ENCODE measurements around the gene CD4.
A peak's percentile ranks its signal among the peaks of the same experiment; 100 is the strongest.
"Not testable (repeated sequence)": the region's sequence is repeated elsewhere in the genome, so short reads cannot be mapped to it uniquely, and the experiment has no call there.

The CD4 gene
- 79.8 to 277 reads per million in 2 experiments for total RNA-seq

DNA sequence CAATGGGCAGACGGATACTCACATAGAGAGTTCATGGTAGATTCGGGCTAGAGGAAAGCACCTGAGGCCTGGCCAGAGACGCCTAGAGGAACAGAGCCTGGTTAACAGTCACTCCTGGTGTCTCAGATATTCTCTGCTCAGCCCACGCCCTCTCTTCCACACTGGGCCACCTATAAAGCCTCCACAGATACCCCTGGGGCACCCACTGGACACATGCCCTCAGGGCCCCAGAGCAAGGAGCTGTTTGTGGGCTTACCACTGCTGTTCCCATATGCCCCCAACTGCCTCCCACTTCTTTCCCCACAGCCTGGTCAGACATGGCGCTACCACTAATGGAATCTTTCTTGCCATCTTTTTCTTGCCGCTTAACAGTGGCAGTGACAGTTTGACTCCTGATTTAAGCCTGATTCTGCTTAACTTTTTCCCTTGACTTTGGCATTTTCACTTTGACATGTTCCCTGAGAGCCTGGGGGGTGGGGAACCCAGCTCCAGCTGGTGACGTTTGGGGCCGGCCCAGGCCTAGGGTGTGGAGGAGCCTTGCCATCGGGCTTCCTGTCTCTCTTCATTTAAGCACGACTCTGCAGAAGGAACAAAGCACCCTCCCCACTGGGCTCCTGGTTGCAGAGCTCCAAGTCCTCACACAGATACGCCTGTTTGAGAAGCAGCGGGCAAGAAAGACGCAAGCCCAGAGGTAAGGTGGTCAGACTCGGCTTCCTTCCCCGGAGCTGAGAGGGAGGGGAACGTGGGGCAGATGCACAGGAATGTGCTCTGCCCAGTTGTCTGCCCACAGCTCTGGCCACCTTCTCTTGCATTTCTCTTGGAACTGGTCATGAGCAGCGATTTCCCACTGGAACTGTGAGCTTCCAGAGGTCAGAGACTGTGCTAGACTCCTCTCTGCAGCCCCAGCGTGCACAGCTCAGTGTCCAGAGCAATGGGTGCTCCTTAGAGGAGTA lies at the start of gene CD4:
Gene CD4 (plus strand): TSS at position 557 of the 953 bp plus-strand sequence. CDS start 10,611 bp downstream, outside the sequence.
- peak; percentile 62 for DNase-seq (ENCODE audit: low read depth)

DNA sequence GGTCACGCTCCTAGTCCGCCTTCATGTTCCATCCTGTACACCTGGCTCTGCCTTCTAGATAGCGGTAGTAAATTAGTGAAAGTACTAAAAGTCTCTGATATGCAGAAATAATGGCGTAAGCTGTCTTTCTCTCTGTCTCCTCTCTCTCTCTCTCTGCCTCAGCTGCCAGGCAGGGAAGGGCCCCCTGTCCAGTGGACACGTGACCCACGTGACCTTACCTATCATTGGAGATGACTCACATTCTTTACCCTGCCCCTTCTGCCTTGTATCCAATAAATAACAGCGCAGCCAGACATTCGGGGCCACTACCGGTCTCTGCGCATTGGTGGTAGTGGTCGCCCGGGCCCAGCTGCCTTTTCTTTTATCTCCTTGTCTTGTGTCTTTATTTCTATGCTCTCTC lies 47.2 kb upstream of the CD4 start:
- DNase-seq (ENCODE audit: low read depth), result not testable (repeated sequence)

DNA sequence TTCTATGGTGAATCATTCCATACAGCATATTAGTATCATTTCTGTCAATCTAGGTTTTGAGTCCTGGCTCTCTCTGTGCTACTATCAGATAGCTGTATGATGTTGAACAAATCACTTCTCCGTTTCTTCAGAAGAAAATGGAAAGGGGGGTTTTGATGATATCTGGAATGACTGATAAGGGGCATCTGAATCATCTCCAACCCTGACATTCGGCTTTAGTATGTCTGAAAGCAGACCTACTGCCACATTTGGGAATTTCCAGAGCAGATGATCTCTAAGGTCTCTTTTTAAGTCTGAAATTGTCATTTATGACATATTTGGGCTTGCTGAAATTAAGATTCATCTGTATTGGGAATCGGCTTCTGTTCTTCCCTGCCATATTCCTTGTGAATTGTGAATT lies 46.5 kb upstream of the CD4 start:
- no peak for DNase-seq (ENCODE audit: low read depth)

DNA sequence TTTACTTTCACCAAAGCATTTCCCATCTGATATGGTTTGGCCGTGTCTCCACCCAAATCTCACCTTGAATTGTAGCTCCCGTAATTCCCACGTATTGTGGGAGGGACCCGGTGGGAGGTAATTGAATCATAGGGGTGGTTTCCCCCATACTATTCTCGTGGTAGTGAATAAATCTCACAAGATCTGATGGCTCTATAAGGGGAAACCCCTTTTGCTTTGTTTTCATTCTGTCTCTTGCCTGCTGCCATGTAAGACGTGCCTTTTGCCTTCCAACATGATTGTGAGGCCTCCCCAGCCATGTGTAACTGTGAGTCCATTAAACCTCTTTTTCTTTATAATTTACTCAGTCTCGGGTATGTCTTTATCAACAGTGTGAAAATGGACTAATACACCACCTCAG lies 46.0 kb upstream of the CD4 start:
- not testable (repeated sequence) for DNase-seq (ENCODE audit: low read depth)

DNA sequence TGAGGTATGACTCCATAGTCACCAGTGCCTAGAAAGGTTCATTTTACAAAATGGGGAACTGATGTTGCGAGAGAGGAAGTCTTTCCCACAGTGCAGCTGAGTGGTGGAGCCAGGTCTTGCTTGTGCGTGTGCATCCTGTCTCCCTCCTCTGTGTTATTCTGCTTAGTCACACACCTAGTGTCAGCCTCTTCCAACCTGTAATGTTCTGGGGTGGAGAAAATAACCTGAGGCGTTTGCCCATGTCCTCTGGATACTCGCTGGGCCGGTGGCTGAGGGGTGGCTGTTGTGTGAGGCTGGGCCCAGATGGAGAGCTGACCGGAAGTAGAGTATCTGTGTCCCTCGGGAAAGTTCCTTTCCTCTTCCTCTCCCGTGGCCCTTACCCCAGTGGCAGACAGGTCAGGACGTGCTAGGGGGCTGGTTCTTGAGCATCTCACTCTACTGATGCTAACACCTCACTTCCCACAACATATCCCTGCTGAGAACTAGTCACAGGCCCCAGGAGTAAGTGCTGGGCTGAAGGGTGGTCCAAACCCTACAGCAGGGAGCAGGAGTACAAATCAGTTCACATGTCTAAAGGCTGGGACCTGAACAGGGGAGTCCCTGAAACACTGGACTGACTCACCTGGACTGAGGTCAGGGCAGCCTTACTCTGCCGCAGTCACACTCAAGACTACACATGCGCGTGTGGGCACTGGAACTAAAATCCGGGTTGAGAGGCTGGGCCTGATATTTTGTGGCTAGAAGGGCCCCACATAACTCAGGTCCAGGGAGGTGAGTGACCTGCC lies 43.4 kb upstream of the CD4 start:
- no peak for DNase-seq (ENCODE audit: low read depth)

DNA sequence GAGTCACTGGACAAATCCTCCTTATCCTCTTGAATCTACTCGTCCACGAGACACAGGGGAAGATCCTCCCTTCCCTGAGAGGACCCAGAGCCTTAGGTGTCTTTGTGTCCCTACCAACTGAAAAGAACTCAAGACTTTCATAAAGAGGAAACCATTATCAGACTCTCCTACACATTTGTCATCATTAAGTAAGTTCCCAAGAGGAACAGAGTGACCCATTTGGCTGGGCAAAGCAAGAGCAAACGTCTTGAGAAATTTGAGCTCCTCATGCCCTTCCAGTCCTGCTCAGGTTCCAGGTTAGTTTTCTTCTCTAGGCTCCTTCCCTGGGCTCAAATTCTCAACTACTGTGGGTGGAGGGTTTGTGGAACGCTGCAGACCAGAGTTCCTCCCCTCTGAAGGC lies 42.1 kb upstream of the CD4 start:
- no peak for DNase-seq (ENCODE audit: low read depth)

DNA sequence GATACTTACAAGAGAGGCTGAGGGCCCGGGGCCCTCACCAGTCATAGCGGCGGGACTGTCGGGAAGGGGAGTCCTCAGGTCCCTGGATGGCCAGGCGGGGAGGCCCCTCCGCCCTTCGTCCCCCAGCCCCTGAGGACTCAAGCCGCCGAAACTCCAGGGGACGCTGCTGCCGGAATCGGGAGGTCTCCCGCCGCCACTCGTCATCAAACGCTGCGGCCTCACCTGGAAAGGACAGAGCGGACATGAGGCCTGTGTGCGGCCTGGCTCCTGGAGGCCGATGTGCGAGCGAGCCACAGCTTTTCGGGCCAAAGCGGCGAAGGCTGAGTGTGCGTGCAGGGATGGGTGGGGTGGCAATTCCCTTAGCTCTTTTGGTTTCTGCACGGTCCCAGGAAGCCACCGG lies 40.6 kb upstream of the CD4 start:
- DNase-seq (ENCODE audit: low read depth), result no peak

DNA sequence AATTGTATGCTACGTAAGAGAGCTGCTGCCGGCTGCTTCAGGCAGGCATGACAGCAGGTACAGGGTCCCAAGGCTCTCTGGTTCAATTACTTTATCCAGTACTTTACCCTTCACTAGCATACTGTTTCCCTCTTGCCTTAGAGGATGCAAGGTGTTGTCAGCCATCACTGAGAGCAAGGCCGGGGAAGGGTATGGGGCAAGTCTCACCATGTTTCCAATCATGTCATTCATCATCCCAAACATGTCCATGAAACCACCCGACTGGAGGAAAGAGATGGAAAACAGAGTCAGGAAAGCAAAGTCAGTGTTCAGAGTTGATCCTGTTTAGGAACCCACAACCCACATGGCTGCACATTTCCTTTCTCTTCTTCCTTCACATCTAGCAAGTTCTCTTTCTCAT lies 38.8 kb upstream of the CD4 start:
- no peak for DNase-seq (ENCODE audit: low read depth)

DNA sequence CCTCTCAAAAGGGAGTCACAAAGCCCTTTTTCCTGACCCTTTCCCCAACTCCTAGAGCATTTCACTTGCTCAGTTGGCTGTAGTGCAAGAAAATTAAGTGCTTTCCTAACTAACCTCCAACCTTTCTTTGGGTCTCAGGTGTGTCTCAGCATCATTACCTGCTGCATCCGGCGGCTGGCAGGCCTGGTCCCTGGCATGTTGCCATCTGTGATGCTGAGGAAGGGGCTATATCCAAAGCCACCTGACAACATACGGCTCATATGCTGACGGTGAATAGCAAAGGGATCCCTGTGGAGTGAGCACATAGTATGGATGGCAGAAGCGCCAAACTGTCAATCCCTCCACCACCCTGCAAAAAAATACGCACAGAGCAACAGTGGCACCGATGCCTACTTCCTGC lies 37.6 kb upstream of the CD4 start:
- no peak for DNase-seq (ENCODE audit: low read depth)

DNA sequence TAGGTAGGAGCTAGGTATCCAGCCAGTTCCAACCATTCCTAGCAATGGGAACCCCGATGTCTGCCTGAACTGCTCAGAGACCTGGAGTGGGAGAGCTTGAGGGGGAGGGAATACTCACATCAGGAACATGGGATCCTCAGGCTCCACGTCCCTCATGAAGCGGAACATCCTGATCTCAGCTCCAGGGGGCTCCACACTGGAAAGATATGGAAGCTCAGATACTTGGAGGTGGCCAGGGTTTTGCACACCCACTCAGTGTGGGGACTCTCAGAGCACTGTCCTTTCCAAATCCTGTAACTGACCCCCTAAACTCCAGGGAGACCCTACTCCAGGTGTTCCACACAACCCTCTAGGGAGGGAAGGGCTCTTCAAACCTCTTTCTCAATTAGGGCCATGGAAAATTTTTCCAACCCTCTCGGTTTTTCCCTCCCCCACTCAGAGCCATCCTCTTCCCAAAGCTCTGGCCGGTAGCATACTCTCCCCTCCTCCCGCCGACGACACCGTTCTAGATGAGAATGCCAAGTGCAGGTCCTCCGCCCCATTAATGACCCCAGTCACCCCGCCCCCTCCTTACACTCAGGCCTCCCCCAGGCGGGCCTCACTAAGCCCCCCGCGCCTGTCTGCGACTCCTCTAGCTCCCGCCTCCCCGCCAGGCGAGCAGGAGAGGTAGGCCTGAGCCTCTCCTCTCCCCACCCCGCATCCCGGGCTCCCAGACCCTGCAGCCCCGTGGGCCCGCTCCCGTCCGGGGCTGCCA lies 37.0 kb upstream of the CD4 start:
- peak; percentile 15 for DNase-seq (ENCODE audit: low read depth)

DNA sequence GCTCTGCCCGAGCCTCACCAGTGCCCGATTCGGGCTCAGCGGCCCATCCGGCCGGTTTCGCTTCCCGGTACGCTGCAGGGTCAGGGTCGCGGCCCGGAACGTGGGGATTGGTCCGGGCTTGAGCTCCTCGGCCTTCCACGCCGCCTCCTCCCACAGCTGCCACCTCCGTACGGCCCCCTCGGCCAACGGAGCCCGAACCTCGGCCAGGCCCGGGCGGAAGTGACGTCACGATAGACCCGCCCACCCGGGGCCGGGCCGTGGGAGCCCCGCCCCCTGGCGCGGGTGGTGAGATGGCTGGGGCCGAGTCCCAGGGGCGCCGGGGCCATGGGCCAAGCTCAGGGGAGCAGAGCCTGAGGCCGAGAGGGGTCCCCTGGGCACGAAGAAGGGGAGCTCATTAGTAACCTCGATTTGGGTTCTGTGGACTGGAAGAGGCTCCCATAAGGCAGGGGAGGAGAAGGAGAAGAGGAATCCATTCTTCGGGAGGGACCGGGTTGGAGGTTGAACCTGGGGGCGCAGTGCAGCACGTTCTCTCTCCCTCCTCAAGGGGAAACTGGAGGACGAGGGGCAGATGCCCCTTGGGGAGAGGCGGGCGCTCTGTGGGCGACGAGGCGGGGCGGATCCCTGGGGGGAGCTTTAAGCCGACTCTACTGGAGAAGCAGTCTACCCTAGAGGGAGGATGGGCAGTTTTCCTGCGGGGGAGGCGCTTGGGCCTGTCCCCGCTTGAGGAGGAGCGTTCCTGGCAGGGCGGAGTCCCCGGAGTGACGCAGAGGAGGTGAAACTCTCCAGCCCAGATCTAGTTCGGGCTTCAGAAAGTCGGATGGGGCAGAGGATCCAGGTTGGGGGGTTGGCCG lies 36.2 kb upstream of the CD4 start, which contains the start of gene MLF2:
Gene MLF2 (minus strand): TSS at position 221 of the 851 bp plus-strand sequence. CDS start 807 bp downstream, outside the sequence.
- peak; percentile 95 for DNase-seq (ENCODE audit: low read depth)

DNA sequence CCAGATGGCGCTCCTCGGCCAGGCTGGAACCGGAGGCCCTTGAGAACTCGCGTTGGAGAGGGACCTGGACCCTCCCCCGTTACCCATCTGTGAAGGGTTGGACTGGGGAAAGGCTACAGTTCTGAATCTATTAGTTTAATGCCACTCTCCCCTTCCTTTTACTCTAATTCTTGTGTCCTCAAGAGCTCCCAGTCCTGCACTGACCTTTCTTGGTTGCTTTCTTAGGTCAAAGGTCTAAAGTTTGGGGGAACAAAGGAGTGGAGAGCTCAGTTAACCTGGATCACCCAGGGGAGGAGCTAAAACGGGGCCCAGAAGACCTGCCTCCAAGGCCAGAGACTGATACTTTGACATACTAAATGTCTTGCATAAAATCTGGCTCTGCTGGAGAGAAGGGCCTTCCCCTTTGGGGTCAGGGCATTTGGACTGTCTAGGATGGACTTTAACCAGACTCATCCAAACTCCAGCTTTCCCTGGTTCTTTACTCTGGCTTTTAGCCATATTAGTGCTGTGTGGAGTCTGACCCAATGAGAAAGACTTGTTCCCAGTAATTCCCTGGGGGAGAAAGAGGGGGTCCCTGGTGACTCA lies 35.5 kb upstream of the CD4 start:
- DNase-seq (ENCODE audit: low read depth), result no peak

DNA sequence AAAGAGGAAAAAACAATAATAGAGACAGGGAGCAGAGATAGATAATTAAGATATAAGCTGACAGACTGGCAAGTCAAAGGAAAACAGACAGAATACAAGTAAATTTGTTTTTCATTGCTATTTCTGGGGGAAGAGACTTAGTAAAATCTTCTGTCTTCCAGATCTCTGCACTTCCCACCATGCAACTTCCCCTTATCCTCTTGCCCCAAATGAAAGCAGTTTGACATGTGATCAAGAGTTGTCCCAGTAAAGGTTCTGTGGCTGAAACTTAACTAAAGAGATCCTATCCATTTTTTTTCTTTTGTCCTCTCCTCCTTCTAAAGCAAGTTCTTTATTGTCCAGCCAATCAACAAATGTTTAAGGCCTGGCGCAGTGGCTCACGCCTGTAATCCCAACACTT lies 34.9 kb upstream of the CD4 start:
- no peak for DNase-seq (ENCODE audit: low read depth)

DNA sequence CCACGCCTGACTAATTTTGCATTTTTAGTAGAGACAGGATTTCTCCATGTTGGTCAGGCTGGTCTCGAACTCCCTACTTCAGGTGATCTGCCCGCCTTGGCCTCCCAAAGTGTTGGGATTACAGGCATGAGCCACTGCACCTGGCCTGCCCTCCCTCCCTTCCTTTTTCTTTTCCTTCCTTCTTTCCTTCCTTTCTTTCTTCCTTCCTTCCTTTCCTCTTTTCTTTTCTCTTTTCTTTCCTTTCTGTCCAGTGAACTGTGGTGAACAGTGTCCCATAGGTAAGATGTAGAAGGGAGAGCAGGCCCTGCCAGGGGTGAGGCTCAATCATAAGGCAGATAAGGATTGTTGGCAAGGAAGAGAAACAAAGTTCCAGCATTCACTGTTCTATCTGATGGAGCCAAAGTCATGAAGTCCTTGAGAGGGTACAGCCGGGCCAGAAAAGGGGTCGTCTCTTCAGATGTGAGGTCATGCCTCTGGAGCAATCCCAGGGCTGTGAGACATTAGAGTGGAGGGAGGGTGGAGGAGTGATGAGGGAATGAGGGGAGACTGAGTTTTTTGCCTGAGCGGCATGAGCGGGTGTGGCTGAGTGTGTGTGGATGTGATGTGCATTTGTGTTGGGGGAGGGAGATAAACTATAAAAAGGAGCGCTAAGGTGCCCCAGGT lies 32.2 kb upstream of the CD4 start:
- no peak for DNase-seq (ENCODE audit: low read depth)

DNA sequence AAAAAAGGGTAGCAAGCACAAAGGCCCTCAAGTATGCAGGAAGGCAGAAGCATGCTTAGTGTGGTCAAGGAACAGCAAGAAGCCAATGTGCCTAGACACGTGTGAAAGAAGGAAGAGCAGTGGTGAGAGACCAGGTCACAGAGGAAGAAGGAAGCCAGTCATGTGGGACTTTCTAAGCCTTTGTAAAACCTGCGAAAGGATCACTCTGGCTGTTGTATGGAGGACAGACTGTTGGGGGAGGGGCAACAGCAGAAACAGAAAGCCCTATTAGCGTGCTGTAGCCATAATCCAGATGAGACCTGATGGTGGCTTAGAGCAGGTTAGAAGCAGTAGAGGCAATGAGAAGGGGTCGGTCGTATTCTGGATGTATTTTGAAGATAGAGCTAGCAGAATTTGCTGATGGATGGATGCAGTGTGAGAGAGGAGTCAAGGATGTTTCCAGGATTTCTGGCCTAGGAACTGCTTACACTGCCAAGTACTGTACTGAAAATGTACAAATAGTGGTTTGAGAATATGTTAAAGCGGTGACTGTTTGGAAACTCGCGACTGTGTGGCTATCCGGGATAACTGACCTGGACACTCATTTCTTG lies 30.7 kb upstream of the CD4 start:
- DNase-seq (ENCODE audit: low read depth), result no peak

DNA sequence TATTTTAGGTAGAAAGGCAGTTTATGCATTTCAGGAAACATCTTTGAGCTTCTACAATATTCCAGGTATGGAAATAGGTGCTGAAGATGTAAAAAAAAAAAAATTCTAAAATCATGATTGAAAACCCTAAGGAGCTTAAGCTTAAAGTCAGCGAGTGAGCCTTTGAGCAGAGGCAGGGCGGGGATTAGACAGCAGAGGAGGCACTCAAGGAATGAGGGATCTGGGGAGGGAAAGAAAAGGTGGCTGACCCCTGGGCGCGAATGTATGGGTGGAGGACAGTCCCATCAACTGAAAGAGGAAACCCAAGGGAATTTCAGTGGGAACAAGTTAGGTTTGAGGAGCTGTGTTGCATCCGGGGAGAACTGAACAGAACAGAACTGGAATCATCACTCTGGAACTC lies 29.6 kb upstream of the CD4 start:
- no peak for DNase-seq (ENCODE audit: low read depth)

DNA sequence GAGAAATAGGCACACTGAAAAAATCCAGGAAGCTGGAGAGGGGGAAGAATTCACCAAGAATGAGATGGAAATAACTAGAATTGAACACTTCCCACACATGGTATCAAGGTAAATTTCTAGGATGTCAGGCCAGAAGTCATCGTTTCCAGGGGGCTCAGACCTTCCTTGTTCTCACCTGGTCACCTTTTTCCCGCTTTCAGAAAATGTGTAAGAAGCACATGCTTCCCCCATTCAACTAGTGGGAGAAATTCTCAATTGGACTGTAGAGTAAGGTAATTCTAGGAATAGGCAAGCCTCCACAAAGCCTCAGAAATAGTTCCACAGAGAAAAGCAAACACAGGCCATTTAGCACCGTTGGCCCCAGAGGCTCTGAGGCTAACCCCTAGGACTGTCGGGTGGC lies 25.9 kb upstream of the CD4 start:
- no peak for DNase-seq (ENCODE audit: low read depth)

DNA sequence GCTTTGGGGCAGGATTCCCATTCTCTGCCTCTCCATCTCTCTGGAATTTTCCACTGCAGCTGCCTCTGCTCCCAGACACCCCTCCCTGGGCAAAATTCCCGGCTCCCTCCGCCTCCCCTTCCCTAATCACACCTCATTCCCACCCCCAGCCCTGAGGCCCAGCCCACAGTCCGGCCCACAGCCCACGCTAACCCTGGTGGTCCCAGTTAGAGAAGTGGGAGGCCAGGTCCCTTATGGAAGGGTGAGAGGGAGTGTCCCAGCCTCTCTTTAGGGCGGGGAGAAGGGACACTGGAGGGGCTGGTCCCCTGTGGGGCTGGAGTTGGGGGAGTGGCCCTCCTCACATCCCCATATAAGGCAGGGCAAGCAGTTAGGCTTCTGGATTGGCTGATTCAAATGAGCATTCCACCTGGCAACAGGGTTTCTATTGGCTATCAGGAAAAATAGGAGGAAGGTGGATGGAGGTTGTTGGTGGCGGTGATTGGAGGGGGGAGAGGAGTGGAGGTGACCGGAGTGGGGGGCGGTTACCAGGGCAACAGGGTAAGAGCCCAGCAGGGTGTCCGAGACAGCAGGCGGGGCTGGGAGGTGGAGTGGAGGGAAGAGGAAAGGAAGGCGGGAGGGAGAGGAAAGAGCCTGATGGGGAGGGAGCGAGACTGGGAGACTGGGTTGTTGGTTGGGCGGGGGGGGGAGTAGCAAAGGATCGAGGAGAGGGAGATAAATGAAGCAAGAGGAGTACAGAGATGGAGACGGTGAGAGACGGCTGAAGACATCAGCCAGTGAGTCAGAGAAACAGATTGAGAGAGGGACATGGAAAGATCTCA lies 25.1 kb upstream of the CD4 start:
- peak; percentile 18 for DNase-seq (ENCODE audit: low read depth)
